A549 treated with AZD2906 at 1 μM for 4 hours (cell line): Measurements from ENCODE around the gene RNF25. TPM values are rescaled to one million over a fixed set of nuclear protein-coding genes. Genes with fewer than 3 reads are reported as not detected.

ENCODE experiments used
- total RNA-seq: library from RNA; stranded (reverse); fragments of 200-300 nt; extraction: Qiagen RNA extraction; gene quantifications from 5 replicates; pipeline ENCODE4 v1.2.3, GENCODE V29; 2022

Gene RNF25
- total RNA-seq = 41.8 to 51.5 TPM (median 48.1 TPM) in 5 replicates

GRCh38 chr2:218671654-218672566 is at the start of gene RNF25, which contains the start of gene STK36:
TSS of gene RNF25 (minus strand) at chr2:218672002. CDS start at chr2:218671970, 32 bp downstream.
TSS of gene STK36 (plus strand) at chr2:218672086. CDS start at chr2:218672830, 744 bp downstream.

GRCh38 chr2:218710687-218711549 is 39.1 kb upstream of the RNF25 start, which contains the start of gene TTLL4:
TSS of gene TTLL4 (plus strand) at chr2:218710835. CDS start at chr2:218737677, 26,842 bp downstream.

GRCh38 chr2:218659258-218659987 is 12.4 kb downstream of the RNF25 start, which contains the start of the genes BCS1L and ZNF142:
TSS of gene BCS1L (plus strand) at chr2:218659683. CDS start at chr2:218660988, 1,305 bp downstream.
TSS of gene ZNF142 (minus strand) at chr2:218659623. CDS start at chr2:218656429, 3,194 bp downstream.

Other genes with a start within 250 kb of the RNF25 start
- 4.1 to 5.6 TPM (median 4.6 TPM) in 5 replicates for gene USP37, start 103.7 kb downstream of the RNF25 start, total RNA-seq
- 35.9 to 41.6 TPM (median 40.6 TPM) in 5 replicates for gene CNOT9, start 103.2 kb downstream of the RNF25 start, total RNA-seq
- 0.22 to 0.80 TPM (median 0.38 TPM) in 5 replicates for gene PLCD4, start 64.1 kb downstream of the RNF25 start, total RNA-seq
- 14.8 to 19.4 TPM (median 16.4 TPM) in 5 replicates for gene ZNF142, start 12.4 kb downstream of the RNF25 start, total RNA-seq
- 42.2 to 52.1 TPM (median 47.6 TPM) in 5 replicates for gene BCS1L, start 12.3 kb downstream of the RNF25 start, total RNA-seq
- gene STK36, start 84 bp upstream of the RNF25 start, total RNA-seq = 8.1 to 11.4 TPM (median 10.3 TPM) in 5 replicates
- gene TTLL4, start 38.8 kb upstream of the RNF25 start, total RNA-seq = 22.3 to 26.4 TPM (median 24.4 TPM) in 5 replicates
- 0.09 to 0.18 TPM (median 0.11 TPM) in 5 replicates for gene CYP27A1, start 110.1 kb upstream of the RNF25 start, total RNA-seq
- gene PRKAG3, start 159.8 kb upstream of the RNF25 start, total RNA-seq = not detected in 5 replicates
- gene WNT6, start 187.8 kb upstream of the RNF25 start, total RNA-seq = 0.17 to 0.27 TPM (median 0.25 TPM) in 5 replicates
- gene WNT10A, start 208.8 kb upstream of the RNF25 start, total RNA-seq = 0.06 to 0.11 TPM (median 0.09 TPM) in 4 of 5 replicates, not detected in the other